ENCODE results near the gene GNPAT. TPM values are rescaled to one million over a fixed set of nuclear protein-coding genes. Genes with fewer than 3 reads are reported as not detected.
A peak's percentile ranks its signal among the peaks of the same experiment; 100 is the strongest.

The GNPAT gene
- total and polyA plus RNA-seq, 2 of the 8 experiments (the other 6 are each of a cell fraction or from before 2014, with no cell fraction given): 22.9 to 47.4 TPM

GRCh38 chr1:231240883-231241735 is at the start of gene GNPAT (continued):
- TF ChIP-seq SIN3A (conservative IDR thresholded peaks at IDR 0.05 in 1 of 2, IDR thresholded peaks at IDR 0.05 in 1 of 2; ENCODE audit: low read depth in 1 of 2, low read length in 2 of 2): peak; percentile 44 to 93; a peak in 3 of 4 replicates
- 0 out of 2 replicates have a peak, but pooled peaks have one; percentile 34 for TF ChIP-seq KDM5A (IDR thresholded peaks at IDR 0.05; ENCODE audit: low read length)
- TF ChIP-seq CBX8 (IDR thresholded peaks at IDR 0.05; ENCODE audit: borderline replicate concordance, low read depth, low read length): no peak
- no peak for TF ChIP-seq CHD1 (IDR thresholded peaks at IDR 0.05; ENCODE audit: low read depth, low read length)
- TF ChIP-seq NRF1 (IDR thresholded peaks at IDR 0.05; ENCODE audit: low read depth, low read length): peak; percentile 78
- no peak; the same call in 1 of the 2 replicates for TF ChIP-seq CREB1 (IDR thresholded peaks at IDR 0.05)
- TF ChIP-seq RBBP5 (IDR thresholded peaks at IDR 0.05; ENCODE audit: borderline replicate concordance, low read depth, low read length): peak; percentile 91; the same call in 1 of the 2 replicates
- TF ChIP-seq NANOG (IDR thresholded peaks at IDR 0.05; ENCODE audit: insufficient read depth, low read depth, low read length, poor library complexity, severe bottlenecking): no peak
- TF ChIP-seq SUZ12 (IDR thresholded peaks at IDR 0.05; ENCODE audit: low read length): 0 out of 2 replicates have a peak, but pooled peaks have one; percentile 8
- TF ChIP-seq HDAC2 (IDR thresholded peaks at IDR 0.05; ENCODE audit: borderline replicate concordance in 1 of 2, low read depth in 2 of 2, low read length in 2 of 2): peak in 1 of 2 experiments; percentile 35; a peak in 2 of 4 replicates
- TF ChIP-seq JUND (IDR thresholded peaks at IDR 0.05; ENCODE audit: low read length): 0 out of 2 replicates have a peak, but pooled peaks have one; percentile 38
- TF ChIP-seq POLR2AphosphoS5 (IDR thresholded peaks at IDR 0.05; ENCODE audit: low read depth, low read length): peak; percentile 86
- TF ChIP-seq, protein P1, sequence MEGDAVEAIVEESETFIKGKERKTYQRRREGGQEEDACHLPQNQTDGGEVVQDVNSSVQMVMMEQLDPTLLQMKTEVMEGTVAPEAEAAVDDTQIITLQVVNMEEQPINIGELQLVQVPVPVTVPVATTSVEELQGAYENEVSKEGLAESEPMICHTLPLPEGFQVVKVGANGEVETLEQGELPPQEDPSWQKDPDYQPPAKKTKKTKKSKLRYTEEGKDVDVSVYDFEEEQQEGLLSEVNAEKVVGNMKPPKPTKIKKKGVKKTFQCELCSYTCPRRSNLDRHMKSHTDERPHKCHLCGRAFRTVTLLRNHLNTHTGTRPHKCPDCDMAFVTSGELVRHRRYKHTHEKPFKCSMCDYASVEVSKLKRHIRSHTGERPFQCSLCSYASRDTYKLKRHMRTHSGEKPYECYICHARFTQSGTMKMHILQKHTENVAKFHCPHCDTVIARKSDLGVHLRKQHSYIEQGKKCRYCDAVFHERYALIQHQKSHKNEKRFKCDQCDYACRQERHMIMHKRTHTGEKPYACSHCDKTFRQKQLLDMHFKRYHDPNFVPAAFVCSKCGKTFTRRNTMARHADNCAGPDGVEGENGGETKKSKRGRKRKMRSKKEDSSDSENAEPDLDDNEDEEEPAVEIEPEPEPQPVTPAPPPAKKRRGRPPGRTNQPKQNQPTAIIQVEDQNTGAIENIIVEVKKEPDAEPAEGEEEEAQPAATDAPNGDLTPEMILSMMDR (IDR thresholded peaks at IDR 0.05; ENCODE audit: control extremely low read depth in 1 of 3, insufficient read depth in 1 of 3, low read depth in 1 of 3, low read length in 3 of 3): no peak
- no peak for TF ChIP-seq SRF (IDR thresholded peaks at IDR 0.05; ENCODE audit: low read depth, low read length)
- TF ChIP-seq ZNF274 (IDR thresholded peaks at IDR 0.05; ENCODE audit: borderline replicate concordance, extremely low read depth, low read length): no peak
- TF ChIP-seq, protein P2, sequence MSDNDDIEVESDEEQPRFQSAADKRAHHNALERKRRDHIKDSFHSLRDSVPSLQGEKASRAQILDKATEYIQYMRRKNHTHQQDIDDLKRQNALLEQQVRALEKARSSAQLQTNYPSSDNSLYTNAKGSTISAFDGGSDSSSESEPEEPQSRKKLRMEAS (IDR thresholded peaks at IDR 0.05): peak; percentile 57
- no peak for TF ChIP-seq EZH2 (IDR thresholded peaks at IDR 0.05; ENCODE audit: low read depth, low read length, severe bottlenecking)
- TF ChIP-seq RNF2 (IDR thresholded peaks at IDR 0.05; ENCODE audit: borderline replicate concordance, low read depth, low read length, missing control alignments, poor library complexity, severe bottlenecking): no peak
- no peak for TF ChIP-seq RAD21 (IDR thresholded peaks at IDR 0.05 in 1 of 2, conservative IDR thresholded peaks at IDR 0.05 in 1 of 2; ENCODE audit: low read depth in 2 of 2, low read length in 2 of 2)
